HCEC 1CT (cell line): ENCODE measurements around the gene ESRRG.
"Not testable (repeated sequence)": the region's sequence is repeated elsewhere in the genome, so short reads cannot be mapped to it uniquely, and the experiment has no call there.

Source experiments
- DNase-seq: peaks from one replicate; pipeline ENCODE4 v3.0.0-alpha.2; 2017

The ESRRG gene

GRCh38 chr1:216723274-216723780 lies at the start of gene ESRRG:
Gene ESRRG, minus strand, starts transcription at chr1:216723429. Its CDS starts 130 bp downstream, at chr1:216723299.
- DNase-seq, result peak; percentile 13

GRCh38 chr1:216771922-216772321 lies 48.7 kb upstream of the ESRRG start:
- no peak for DNase-seq

GRCh38 chr1:216766633-216767327 lies 43.6 kb upstream of the ESRRG start:
- peak; percentile 14 for DNase-seq

- DNase-seq, result no peak
These were observed 42.4 kb upstream of the ESRRG start for GRCh38 chr1:216765346-216766300.

- no peak for DNase-seq
These were observed 34.9 kb upstream of the ESRRG start for GRCh38 chr1:216758161-216758560.

- no peak for DNase-seq
These were observed 33.9 kb upstream of the ESRRG start for GRCh38 chr1:216757110-216757509.

GRCh38 chr1:216750961-216751360 lies 27.7 kb upstream of the ESRRG start:
- no peak for DNase-seq

- peak; percentile 62 for DNase-seq
These were observed 26.9 kb upstream of the ESRRG start for GRCh38 chr1:216750031-216750627.

- DNase-seq, result no peak
These were observed 26.0 kb upstream of the ESRRG start for GRCh38 chr1:216749232-216749631.

- no peak for DNase-seq
These were observed 19.4 kb upstream of the ESRRG start for GRCh38 chr1:216742625-216743024.

- no peak for DNase-seq
These were observed 17.1 kb upstream of the ESRRG start for GRCh38 chr1:216740331-216740730.

- DNase-seq, result no peak
These were observed 16.6 kb upstream of the ESRRG start for GRCh38 chr1:216739793-216740192.

GRCh38 chr1:216732121-216732520 lies 8.9 kb upstream of the ESRRG start:
- no peak for DNase-seq

GRCh38 chr1:216731562-216731961 lies 8.3 kb upstream of the ESRRG start:
- no peak for DNase-seq

- no peak for DNase-seq
These were observed 3.2 kb upstream of the ESRRG start for GRCh38 chr1:216726435-216726834.

- DNase-seq, result no peak
These were observed 408 bp downstream of the ESRRG start for GRCh38 chr1:216722821-216723220.

GRCh38 chr1:216721863-216722262 lies 1.4 kb downstream of the ESRRG start:
- no peak for DNase-seq

GRCh38 chr1:216721062-216721461 lies 2.2 kb downstream of the ESRRG start:
- DNase-seq, result no peak

GRCh38 chr1:216711712-216712111 lies 11.5 kb downstream of the ESRRG start:
- DNase-seq, result no peak

- DNase-seq, result no peak
These were observed 12.5 kb downstream of the ESRRG start for GRCh38 chr1:216710598-216711333.

GRCh38 chr1:216710055-216710454 lies 13.2 kb downstream of the ESRRG start:
- DNase-seq, result no peak

- DNase-seq, result no peak
These were observed 17.6 kb downstream of the ESRRG start for GRCh38 chr1:216705676-216706075.

GRCh38 chr1:216704065-216704464 lies 19.2 kb downstream of the ESRRG start:
- not testable (repeated sequence) for DNase-seq
